Measurements from ENCODE around the gene TNFSF10. TPM values are rescaled to one million over a fixed set of nuclear protein-coding genes. Genes with fewer than 3 reads are reported as not detected.

The TNFSF10 gene
- total and polyA plus RNA-seq, 2 experiments from 2014 or later = not detected

DNA sequence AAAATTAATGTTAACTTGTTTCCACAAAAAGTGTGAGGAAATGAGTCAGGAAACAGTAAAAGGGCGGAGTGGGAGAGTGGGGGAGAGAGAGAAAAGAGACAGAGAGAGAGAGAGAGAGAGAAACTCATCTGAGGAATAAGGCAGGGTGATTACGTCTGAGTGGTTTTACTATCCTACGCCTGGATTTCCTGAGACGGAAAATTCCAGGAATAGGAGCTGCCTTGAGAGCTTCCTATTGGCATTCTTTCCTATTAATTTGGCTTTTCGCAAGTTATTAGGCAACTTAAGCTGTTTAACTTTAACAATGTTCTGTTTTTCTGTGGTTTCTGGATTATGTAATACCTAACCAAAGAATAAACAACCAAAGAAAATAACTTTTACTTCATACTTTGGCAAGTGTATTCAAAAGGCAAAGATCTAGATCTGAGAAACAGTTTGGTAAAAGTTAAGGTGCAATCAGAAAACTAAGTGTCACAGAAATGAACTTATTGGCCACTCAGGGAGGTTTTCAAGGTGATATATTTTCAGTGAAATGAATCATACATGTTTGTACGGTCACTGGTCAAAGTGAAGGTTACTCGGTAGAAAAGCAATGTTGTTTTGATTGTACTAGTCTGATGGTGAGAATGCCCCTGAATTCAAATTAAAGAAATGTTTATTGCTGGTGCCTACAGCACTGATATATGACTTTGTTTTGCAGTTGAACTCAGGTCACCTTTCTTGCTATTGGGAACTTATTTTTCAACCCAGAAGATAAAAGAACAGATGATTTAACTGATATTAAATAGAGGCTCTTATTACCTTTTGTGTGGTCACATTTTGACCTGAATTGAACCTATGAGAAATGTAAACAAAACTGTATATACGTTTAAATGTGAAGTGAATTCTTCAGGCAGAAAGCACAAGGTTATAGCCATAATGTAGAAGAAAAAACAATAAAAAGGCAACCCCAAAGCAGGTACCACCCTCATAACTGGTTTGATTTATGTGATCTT lies 39.9 kb upstream of the TNFSF10 start:
- Histone ChIP-seq H3K4me3 (no peak overlapping the region), H3K36me3 (no peaks in the 10 kb centered on the region), H3K27me3 (no peaks in the 10 kb centered on the region), H3K27ac (no peak overlapping the region), H3K4me1 (ENCODE audit: low read depth) (no peaks in the 10 kb centered on the region), H3K9me3 (ENCODE audit: low read depth) (no peaks in the 10 kb centered on the region)
- DNase-seq (ENCODE audit: low read depth in 1 of 2, low spot score in 1 of 2) = peak in 1 of 2 donors; percentile 98
- TF ChIP-seq, protein P1, sequence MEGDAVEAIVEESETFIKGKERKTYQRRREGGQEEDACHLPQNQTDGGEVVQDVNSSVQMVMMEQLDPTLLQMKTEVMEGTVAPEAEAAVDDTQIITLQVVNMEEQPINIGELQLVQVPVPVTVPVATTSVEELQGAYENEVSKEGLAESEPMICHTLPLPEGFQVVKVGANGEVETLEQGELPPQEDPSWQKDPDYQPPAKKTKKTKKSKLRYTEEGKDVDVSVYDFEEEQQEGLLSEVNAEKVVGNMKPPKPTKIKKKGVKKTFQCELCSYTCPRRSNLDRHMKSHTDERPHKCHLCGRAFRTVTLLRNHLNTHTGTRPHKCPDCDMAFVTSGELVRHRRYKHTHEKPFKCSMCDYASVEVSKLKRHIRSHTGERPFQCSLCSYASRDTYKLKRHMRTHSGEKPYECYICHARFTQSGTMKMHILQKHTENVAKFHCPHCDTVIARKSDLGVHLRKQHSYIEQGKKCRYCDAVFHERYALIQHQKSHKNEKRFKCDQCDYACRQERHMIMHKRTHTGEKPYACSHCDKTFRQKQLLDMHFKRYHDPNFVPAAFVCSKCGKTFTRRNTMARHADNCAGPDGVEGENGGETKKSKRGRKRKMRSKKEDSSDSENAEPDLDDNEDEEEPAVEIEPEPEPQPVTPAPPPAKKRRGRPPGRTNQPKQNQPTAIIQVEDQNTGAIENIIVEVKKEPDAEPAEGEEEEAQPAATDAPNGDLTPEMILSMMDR (IDR thresholded peaks at IDR 0.05; ENCODE audit: low read depth, low read length) = no peak

DNA sequence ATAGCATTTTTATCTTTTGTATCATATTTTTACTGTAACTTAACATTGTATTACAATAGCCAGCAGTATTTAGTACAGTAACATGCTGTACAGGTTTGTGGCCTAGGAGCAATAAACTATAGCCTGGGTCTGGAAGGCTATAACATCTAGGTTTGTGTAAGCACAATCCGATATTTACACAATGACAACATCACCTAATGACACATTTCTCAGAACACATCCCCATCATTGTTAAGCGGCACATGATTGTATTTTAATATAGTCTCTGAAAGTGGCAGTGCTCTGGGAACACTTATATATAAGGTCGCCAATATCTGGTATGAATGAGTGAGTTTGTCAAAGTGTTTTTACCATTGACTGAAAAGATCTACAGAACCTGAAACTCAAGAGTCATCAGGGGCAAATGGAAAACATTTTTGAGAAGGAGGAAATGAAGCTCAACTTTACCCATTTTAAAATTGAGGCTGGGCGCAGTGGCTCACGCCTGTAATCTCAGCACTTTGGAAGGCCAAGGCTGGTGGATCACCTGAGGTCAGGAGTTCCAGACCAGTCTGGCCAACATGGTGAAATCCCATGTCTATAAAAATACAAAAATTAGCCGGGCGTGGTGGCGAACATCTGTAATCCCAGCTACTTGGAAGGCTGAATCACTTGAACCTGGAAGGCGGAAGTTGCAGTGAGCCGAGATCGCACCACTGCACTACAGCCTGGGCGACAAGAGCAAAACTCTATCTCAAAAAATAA lies 38.8 kb upstream of the TNFSF10 start:
- no peak for DNase-seq (ENCODE audit: low read depth in 1 of 2, low spot score in 1 of 2)
- Histone ChIP-seq H3K36me3 (no peaks in the 10 kb centered on the region), H3K9me3 (ENCODE audit: low read depth) (no peaks in the 10 kb centered on the region), H3K4me3 (no peak overlapping the region), H3K4me1 (ENCODE audit: low read depth) (no peaks in the 10 kb centered on the region), H3K27ac (no peak overlapping the region), H3K27me3 (no peaks in the 10 kb centered on the region)
- TF ChIP-seq, protein P1 (IDR thresholded peaks at IDR 0.05; ENCODE audit: low read depth, low read length) = no peak

DNA sequence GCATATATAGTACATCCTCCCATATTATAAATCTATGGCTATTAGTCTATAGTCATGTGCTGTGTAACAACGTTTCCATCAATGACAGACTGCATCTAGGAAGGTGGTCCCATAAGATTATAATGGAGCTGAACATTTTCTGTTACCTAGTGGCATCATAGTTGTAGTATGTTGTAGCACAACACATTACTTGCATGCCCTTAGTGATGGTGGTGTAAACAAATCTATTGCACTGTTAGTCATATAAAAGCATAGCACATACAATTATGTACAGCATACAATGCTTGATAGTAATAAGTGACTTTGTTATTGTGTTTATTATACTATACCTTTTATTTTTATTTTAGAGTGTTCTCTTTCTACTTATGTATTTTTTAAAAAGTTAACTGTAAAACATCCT lies 37.4 kb upstream of the TNFSF10 start:
- Histone ChIP-seq H3K27me3 (no peaks in the 10 kb centered on the region), H3K4me1 (ENCODE audit: low read depth) (no peaks in the 10 kb centered on the region), H3K4me3 (no peak overlapping the region), H3K36me3 (no peaks in the 10 kb centered on the region), H3K27ac (no peak overlapping the region), H3K9me3 (ENCODE audit: low read depth) (no peaks in the 10 kb centered on the region)
- no peak for DNase-seq (ENCODE audit: low read depth in 1 of 2, low spot score in 1 of 2)
- TF ChIP-seq, protein P1 (IDR thresholded peaks at IDR 0.05; ENCODE audit: low read depth, low read length) = no peak

DNA sequence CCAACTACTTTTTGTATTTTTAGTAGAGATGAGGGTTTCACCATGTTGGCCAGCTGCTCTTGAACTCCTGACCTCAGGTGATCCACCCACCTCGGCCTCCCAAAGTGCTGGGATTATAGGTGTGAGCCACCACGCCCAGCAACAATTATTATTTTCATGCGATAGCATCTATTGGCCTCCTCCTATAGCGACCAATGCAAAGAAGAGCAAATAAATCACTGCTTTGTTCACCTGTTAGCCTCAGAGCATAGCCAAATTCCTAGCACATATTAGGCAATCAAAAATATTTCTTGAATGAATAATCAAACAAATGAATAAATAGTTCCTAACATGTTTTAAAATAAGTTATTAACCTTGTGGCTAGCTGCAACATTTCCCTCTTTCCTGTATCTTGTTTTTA lies 36.8 kb upstream of the TNFSF10 start:
- H3K4me1 ChIP-seq (ENCODE audit: low read depth) = no peaks in the 10 kb centered on the region
- no peak overlapping the region for H3K4me3 ChIP-seq
- H3K27ac ChIP-seq = no peak overlapping the region
- no peaks in the 10 kb centered on the region for H3K36me3 ChIP-seq
- TF ChIP-seq, protein P1 (IDR thresholded peaks at IDR 0.05; ENCODE audit: low read depth, low read length) = no peak
- H3K9me3 ChIP-seq (ENCODE audit: low read depth) = no peaks in the 10 kb centered on the region
- no peaks in the 10 kb centered on the region for H3K27me3 ChIP-seq
- DNase-seq (ENCODE audit: low read depth in 1 of 2, low spot score in 1 of 2) = no peak

DNA sequence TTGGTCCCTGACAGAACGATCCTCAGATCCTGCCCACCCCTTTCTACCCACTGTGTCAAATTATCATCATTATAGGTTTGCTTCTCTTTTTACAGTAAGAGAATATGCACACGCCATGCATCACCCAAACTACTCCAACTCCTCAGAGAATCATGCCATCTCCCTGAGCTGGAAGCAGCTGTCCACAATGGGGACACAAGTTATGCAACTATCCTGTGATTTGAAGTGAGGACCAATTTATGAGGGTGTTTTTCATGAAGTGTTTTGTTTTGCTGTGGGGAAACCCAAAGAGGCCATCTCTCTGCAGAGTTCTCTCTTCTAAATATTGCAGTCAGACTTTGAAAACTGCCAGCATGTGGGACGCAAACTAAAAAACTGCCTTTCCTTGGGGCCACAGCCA lies 35.8 kb upstream of the TNFSF10 start:
- Histone ChIP-seq H3K27me3 (no peaks in the 10 kb centered on the region), H3K4me1 (ENCODE audit: low read depth) (no peaks in the 10 kb centered on the region), H3K36me3 (no peaks in the 10 kb centered on the region), H3K27ac (no peak overlapping the region), H3K4me3 (no peak overlapping the region), H3K9me3 (ENCODE audit: low read depth) (no peaks in the 10 kb centered on the region)
- TF ChIP-seq, protein P1 (IDR thresholded peaks at IDR 0.05; ENCODE audit: low read depth, low read length) = no peak
- DNase-seq (ENCODE audit: low read depth in 1 of 2, low spot score in 1 of 2) = no peak
